ENCODE results near the gene TIAM1.
"Not testable (repeated sequence)": the region's sequence is repeated elsewhere in the genome, so short reads cannot be mapped to it uniquely, and the experiment has no call there.

TIAM1 gene

GRCh38 chr21:31252611-31253010 is 91.5 kb downstream of the TIAM1 start:
- no peak for DNase-seq

- no peak for DNase-seq
Measured at GRCh38 chr21:31252091-31252490, 92.0 kb downstream of the TIAM1 start.

GRCh38 chr21:31251686-31252085 is 92.4 kb downstream of the TIAM1 start:
- no peak for DNase-seq

- no peak for DNase-seq
Measured at GRCh38 chr21:31248598-31248997, 95.5 kb downstream of the TIAM1 start.

GRCh38 chr21:31243611-31244010 is 100.5 kb downstream of the TIAM1 start:
- DNase-seq: no peak

- DNase-seq: no peak
Measured at GRCh38 chr21:31236528-31236927, 107.5 kb downstream of the TIAM1 start.

- no peak for DNase-seq
Measured at GRCh38 chr21:31235671-31236450, 108.2 kb downstream of the TIAM1 start.

- no peak for DNase-seq
Measured at GRCh38 chr21:31234936-31235335, 109.1 kb downstream of the TIAM1 start.

- no peak for DNase-seq
Measured at GRCh38 chr21:31233711-31234110, 110.3 kb downstream of the TIAM1 start.

GRCh38 chr21:31232344-31232743 is 111.7 kb downstream of the TIAM1 start:
- no peak for DNase-seq

- no peak for DNase-seq
Measured at GRCh38 chr21:31230937-31231336, 113.1 kb downstream of the TIAM1 start.

GRCh38 chr21:31228723-31229122 is 115.3 kb downstream of the TIAM1 start:
- DNase-seq: not testable (repeated sequence)

GRCh38 chr21:31225713-31226112 is 118.3 kb downstream of the TIAM1 start:
- no peak for DNase-seq

GRCh38 chr21:31222142-31222541 is 121.9 kb downstream of the TIAM1 start:
- DNase-seq: peak; percentile 38

- DNase-seq: no peak
Measured at GRCh38 chr21:31221043-31221442, 123.0 kb downstream of the TIAM1 start.

- DNase-seq: peak; percentile 98
Measured at GRCh38 chr21:31220575-31220974, 123.5 kb downstream of the TIAM1 start.

GRCh38 chr21:31218830-31219608 is 125.0 kb downstream of the TIAM1 start:
- peak; percentile 11 for DNase-seq

- DNase-seq: no peak
Measured at GRCh38 chr21:31216206-31216605, 127.9 kb downstream of the TIAM1 start.

GRCh38 chr21:31213787-31214186 is 130.3 kb downstream of the TIAM1 start:
- no peak for DNase-seq

- no peak for DNase-seq
Measured at GRCh38 chr21:31211836-31212235, 132.2 kb downstream of the TIAM1 start.

- DNase-seq: no peak
Measured at GRCh38 chr21:31205412-31205811, 138.6 kb downstream of the TIAM1 start.

- DNase-seq: no peak
Measured at GRCh38 chr21:31204801-31205200, 139.3 kb downstream of the TIAM1 start.

GRCh38 chr21:31203431-31204054 is 140.5 kb downstream of the TIAM1 start:
- DNase-seq: no peak

GRCh38 chr21:31201548-31201947 is 142.5 kb downstream of the TIAM1 start:
- no peak for DNase-seq
